ENCODE data around the gene CBX6. TPM values are rescaled to one million over a fixed set of nuclear protein-coding genes. Genes with fewer than 3 reads are reported as not detected.

The CBX6 gene
- total and polyA plus RNA-seq, 8 donors = 8.9 to 46.0 (median 25.9) TPM

GRCh38 chr22:38861927-38862326 is 10.1 kb downstream of the CBX6 start:
- peaks cover 33 to 68% (median 49%) of the 10 kb centered on the region in 4 donors for H3K4me1 ChIP-seq
- H3K4me3 ChIP-seq = no peak overlapping the region
- no peaks in the 10 kb centered on the region for H3K9me3 ChIP-seq
- no peak for DNase-seq
- intact Hi-C loops (cut with DNase I; ENCODE audit: low total_unique reads) = loop anchor here (10.0 kb wide), 1 partner anchor 143 kb away; no protein-coding TSS in a partner anchor
- 52 to 67% (median 59%) methylated on average over 12 of the region's 12 CpGs for WGBS, 5 donors
- TF ChIP-seq EP300 (IDR thresholded peaks at IDR 0.05) (no peak), CTCF (IDR thresholded peaks at IDR 0.05) (no peak), POLR2AphosphoS5 (IDR thresholded peaks at IDR 0.05) (no peak), POLR2A (IDR thresholded peaks at IDR 0.05) (no peak)
- peaks cover 20 to 23% (median 21%) of the 10 kb centered on the region in 4 donors for H3K36me3 ChIP-seq
- H3K27me3 ChIP-seq = no peaks in the 10 kb centered on the region
- no peak overlapping the region for H3K27ac ChIP-seq

- no peaks in the 10 kb centered on the region for H3K9me3 ChIP-seq
- no peak for TF ChIP-seq CTCF (IDR thresholded peaks at IDR 0.05)
- TF ChIP-seq EP300 (IDR thresholded peaks at IDR 0.05) = no peak
- TF ChIP-seq POLR2AphosphoS5 (IDR thresholded peaks at IDR 0.05) = no peak
- no peak for TF ChIP-seq POLR2A (IDR thresholded peaks at IDR 0.05)
- WGBS, 5 donors = 13 to 41% (median 34%) methylated on average over 13 of the region's 13 CpGs
- H3K4me1 ChIP-seq = peaks cover 29 to 62% (median 44%) of the 10 kb centered on the region in 4 donors
- intact Hi-C loops (cut with DNase I; ENCODE audit: low total_unique reads) = loop anchor here (10.0 kb wide), 1 partner anchor 143 kb away; no protein-coding TSS in a partner anchor
- no peak for DNase-seq
- peaks cover 14 to 17% (median 15%) of the 10 kb centered on the region in 4 donors for H3K36me3 ChIP-seq
- no peak overlapping the region for H3K27ac ChIP-seq
- no peak overlapping the region for H3K4me3 ChIP-seq
- H3K27me3 ChIP-seq = no peaks in the 10 kb centered on the region
Observed at GRCh38 chr22:38861170-38861876, 10.7 kb downstream of the CBX6 start.

- Histone ChIP-seq H3K9me3 (no peaks in the 10 kb centered on the region), H3K27ac (no peak overlapping the region), H3K27me3 (no peaks in the 10 kb centered on the region), H3K4me3 (no peak overlapping the region), H3K36me3 (peaks cover 6 to 9% (median 7%) of the 10 kb centered on the region in 4 donors), H3K4me1 (peaks cover 22 to 54% (median 36%) of the 10 kb centered on the region in 4 donors)
- WGBS, 5 donors = 33 to 56% (median 52%) methylated on average over 14 to 23 of the region's 23 CpGs
- TF ChIP-seq CTCF (IDR thresholded peaks at IDR 0.05) (no peak), POLR2A (IDR thresholded peaks at IDR 0.05) (no peak), EP300 (IDR thresholded peaks at IDR 0.05) (no peak), POLR2AphosphoS5 (IDR thresholded peaks at IDR 0.05) (no peak)
- intact Hi-C loops (cut with DNase I; ENCODE audit: low total_unique reads) = loop anchor here (10.0 kb wide), 1 partner anchor 144 kb away; no protein-coding TSS in a partner anchor
- DNase-seq = no peak
Observed at GRCh38 chr22:38860283-38861169, 11.5 kb downstream of the CBX6 start.

- intact Hi-C loops (cut with DNase I; ENCODE audit: low total_unique reads) = loop anchor here (10.0 kb wide), 2 partner anchors 85 to 145 kb away; no protein-coding TSS in a partner anchor
- Histone ChIP-seq H3K9me3 (no peaks in the 10 kb centered on the region), H3K27me3 (no peaks in the 10 kb centered on the region), H3K36me3 (peaks cover 0 to 1% (median 0%) of the 10 kb centered on the region in 4 donors), H3K4me1 (peaks cover 14 to 46% (median 28%) of the 10 kb centered on the region in 4 donors), H3K4me3 (no peak overlapping the region), H3K27ac (no peak overlapping the region)
- no peak for TF ChIP-seq EP300 (IDR thresholded peaks at IDR 0.05)
- TF ChIP-seq POLR2A (IDR thresholded peaks at IDR 0.05) = no peak
- TF ChIP-seq CTCF (IDR thresholded peaks at IDR 0.05) = no peak
- TF ChIP-seq POLR2AphosphoS5 (IDR thresholded peaks at IDR 0.05) = no peak
- 76 to 83% (median 78%) methylated on average over 11 to 14 of the region's 14 CpGs for WGBS, 5 donors
- DNase-seq = no peak
Observed at GRCh38 chr22:38859581-38860282, 12.3 kb downstream of the CBX6 start.
